Prostate gland (tissue), 2 donors: ENCODE data around the gene INSM1.

Experiments used
- CTCF ChIP-seq, 4 experiments: fragments of 200-600 bp in 2 of 4; fragments of 450-650 bp in 2 of 4; sonication (generic) in 2 of 4; IDR thresholded peaks; 1 replicate in 3 of 4; 2 replicates in 1 of 4; pipeline ENCODE4 v1.5.1; 2016 to 2019; ENCODE audit warnings: antibody characterized with exemption in 4 of 4, mild to moderate bottlenecking in 2 of 4, moderate library complexity in 2 of 4
- POLR2AphosphoS5 ChIP-seq: sonication (generic); formaldehyde crosslinking; IDR thresholded peaks from one replicate; pipeline ENCODE4 v1.6.1; 2017; ENCODE audit warnings: antibody characterized with exemption

- no peak for TF ChIP-seq CTCF (IDR thresholded peaks at IDR 0.05)
- no peak for TF ChIP-seq POLR2AphosphoS5
Observed at GRCh38 chr20:20414640-20415220, 46.8 kb downstream of the INSM1 start.
